H4 (cell line): ENCODE data around the gene RNF112. TPM values are rescaled to one million over a fixed set of nuclear protein-coding genes. Genes with fewer than 3 reads are reported as not detected.
"Not testable (repeated sequence)": the region's sequence is repeated elsewhere in the genome, so short reads cannot be mapped to it uniquely, and the experiment has no call there.

Experiments
- DNase-seq: peaks from one replicate; pipeline ENCODE4 v3.0.0-alpha.2; 2015; ENCODE audit warnings: low spot score
- total RNA-seq: library from RNA; depleted of rRNA; stranded (reverse); fragments of >200 nt; shearing (Covaris generic); gene quantifications from 2 replicates; pipeline ENCODE4 v1.2.3, GENCODE V29; 2014

The RNF112 gene
- total RNA-seq, 1 experiment from 2014 or later = 0.15 TPM

- DNase-seq = no peak
Observed at GRCh38 chr17:19414396-19415280, 3.6 kb downstream of the RNF112 start.

DNA sequence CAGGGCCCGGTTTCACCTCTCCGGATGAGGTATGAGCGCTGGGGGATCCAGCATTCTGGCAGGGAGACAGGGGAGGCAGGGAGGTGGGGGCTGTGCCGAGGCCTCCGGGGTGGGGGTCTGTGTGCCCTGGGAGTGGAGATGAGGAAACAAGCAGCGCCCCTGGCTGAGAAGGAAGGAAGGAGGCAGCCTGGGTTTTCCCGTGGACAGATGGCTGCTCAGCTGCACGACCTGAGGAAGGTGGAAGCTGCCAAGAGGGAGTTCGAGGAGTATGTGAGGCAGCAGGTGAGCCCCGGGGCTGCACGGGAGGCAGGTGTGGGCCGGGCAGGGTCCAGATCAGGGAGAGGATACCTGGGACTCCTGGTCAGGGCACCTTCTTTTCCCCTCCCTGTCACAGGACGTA lies 4.3 kb downstream of the RNF112 start:
- DNase-seq = no peak

GRCh38 chr17:19415806-19416775 lies 5.1 kb downstream of the RNF112 start:
- no peak for DNase-seq

GRCh38 chr17:19417611-19418010 lies 6.6 kb downstream of the RNF112 start:
- DNase-seq = no peak

DNA sequence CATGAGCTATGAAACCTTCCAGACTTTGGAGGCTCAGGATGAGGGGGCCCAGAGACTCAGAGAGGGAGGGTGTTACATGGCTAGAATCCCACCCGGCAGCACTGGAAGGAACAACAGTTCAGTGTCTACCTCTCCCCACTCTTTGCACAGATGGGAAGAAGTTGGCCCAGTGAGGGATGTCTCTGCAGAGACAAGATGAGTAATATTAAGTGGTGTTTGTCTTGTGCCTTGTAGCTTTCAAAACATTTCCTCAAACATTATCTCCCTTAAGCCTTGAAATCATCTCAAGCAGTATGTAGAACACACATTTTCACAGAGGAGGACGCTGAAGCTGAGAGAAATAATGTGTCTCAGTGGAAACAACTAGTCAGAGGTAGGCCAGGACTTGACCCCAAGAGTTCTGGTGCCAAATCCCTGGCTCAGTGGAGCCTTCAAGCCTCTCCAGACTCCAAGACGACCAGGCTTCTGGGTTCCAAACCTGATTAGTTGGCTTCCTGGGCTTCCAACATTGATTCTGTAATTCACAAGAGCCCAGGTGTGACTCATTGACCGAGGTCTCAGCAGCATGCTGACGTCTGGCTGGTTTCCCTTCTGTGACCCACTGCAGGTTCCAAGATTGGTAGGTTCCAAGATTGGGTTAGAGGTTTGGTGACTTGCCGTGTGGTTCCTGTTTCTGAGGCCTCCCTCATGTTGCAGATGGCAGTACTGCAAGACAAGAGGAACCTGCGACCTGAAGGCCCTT lies 7.4 kb downstream of the RNF112 start:
- no peak for DNase-seq

DNA sequence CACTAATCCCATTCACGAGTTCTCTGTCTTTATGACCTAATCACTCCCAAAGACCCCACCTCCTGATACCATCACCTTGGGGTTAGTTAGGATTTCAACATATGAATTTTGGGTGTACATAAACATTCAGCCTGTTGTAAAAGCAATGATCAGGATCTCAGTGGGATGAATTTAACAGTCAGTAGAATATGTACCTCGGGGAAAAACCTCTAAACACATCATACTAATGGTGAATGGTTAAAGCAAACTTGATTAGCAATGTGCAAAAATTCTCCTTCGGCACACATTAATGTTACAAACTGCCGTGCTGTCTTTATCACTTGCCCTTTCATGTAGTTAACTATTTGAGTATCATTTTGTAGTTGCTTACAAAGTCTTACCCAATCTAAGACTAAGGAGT lies 10.2 kb downstream of the RNF112 start:
- DNase-seq = no peak

- DNase-seq = no peak
Observed at GRCh38 chr17:19421926-19422325, 10.9 kb downstream of the RNF112 start.

DNA sequence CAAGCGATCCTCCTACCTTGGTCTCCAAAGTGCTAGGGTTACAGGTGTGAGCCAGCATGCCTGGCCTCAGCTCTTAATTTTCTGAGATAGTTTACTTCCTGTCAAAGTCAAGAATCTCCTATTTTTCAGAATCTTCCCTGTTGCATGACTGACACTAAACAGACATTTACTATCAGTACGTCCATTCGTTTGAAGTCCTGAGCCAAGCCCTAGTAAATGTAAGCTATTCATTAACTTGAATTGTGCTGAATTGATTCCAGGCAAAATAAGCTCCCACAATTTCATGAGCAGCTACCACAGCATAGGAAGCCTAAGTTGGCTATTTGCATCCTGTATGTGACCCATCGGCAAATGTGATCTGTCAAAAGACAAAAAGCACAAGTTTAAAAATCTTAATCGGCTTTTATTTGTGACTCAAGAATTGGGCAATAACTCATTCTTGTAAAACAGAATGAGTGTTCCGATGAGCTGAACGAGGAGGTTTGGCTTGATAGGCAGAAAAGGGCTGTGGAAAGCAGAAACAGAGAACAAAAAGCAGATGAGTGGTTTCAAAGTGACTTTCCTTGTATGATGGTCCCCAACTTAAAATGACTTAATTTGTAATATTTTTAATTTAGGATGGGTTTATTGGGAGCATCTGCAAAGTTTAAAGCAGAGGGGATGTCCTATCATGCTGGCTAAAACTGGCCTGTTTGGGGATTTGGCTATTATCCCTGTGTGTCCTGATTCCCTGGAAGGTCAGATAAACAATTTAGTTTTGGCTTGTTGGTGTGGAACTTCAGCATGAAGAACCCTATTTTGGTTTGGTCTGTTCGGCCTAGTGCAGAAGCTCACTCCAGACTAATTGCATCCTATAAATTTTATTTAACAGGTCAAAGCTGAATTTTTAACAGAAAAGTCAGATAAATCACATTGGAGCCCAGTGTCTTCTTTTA lies 14.2 kb downstream of the RNF112 start:
- no peak for DNase-seq

DNA sequence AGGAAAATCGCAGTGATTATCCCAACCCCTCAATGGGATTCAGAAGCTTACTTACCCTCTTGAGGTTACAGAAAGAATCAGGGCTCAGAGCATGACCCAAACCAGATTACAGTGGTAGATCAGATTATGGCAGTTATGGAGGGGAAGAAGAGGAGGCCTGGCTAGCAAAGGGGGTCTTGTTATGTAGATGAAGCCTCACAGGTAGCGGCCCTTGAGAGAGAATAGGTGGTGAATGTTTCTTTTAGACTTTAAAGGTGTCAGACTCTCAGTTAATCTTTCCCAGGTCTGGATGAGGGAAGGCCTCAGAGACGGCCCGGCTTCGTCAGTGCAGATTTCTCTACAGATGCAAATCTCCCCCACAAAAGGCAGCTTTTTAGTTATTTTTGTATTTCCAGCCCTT lies 15.6 kb downstream of the RNF112 start:
- no peak for DNase-seq

GRCh38 chr17:19431691-19432090 lies 20.7 kb downstream of the RNF112 start:
- no peak for DNase-seq

- DNase-seq = no peak
Observed at GRCh38 chr17:19433255-19433654, 22.2 kb downstream of the RNF112 start.

GRCh38 chr17:19433727-19434340 lies 22.8 kb downstream of the RNF112 start:
- no peak for DNase-seq

DNA sequence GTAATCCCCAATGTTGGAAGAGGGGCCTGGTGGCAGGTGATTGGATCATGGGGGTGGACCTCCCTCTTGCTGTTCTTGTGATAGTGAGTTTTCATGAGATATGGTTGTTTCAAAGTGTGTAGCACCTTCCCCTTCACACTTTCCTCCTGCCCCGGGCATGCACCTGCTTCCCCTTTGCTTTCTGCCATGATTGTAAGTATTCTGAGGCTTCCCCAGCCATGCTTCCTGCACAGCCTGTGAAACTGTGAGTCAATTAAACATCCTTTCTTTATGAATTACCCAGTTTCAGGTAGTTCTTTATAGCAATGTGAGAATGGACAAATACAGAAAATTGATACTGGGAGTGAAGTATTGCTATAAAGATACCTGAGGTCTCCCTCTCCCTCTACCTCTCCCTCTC lies 29.4 kb downstream of the RNF112 start:
- DNase-seq = no peak

- not testable (repeated sequence) for DNase-seq
Observed at GRCh38 chr17:19441288-19441687, 30.3 kb downstream of the RNF112 start.

GRCh38 chr17:19442731-19443130 lies 31.7 kb downstream of the RNF112 start:
- DNase-seq = no peak

- no peak for DNase-seq
Observed at GRCh38 chr17:19443148-19443547, 32.1 kb downstream of the RNF112 start.

DNA sequence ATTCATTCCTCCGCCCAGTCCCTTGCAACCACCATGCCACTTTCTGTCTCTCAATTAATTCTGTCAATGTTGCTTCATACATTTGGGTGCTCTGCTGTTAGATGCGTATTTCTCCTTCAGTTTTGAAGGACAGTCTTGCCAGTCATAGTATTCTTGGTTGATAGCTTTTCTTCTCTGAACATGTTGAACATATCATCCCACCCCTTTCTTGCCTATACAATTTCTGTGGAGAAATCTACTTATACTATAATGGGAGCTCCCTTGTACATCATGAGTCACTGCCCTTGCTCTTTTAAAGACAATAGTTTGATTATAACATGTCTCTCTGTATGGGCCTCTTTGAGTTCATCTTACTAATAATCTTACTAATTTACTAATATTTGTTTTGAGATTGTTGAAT lies 34.1 kb downstream of the RNF112 start:
- no peak for DNase-seq

DNA sequence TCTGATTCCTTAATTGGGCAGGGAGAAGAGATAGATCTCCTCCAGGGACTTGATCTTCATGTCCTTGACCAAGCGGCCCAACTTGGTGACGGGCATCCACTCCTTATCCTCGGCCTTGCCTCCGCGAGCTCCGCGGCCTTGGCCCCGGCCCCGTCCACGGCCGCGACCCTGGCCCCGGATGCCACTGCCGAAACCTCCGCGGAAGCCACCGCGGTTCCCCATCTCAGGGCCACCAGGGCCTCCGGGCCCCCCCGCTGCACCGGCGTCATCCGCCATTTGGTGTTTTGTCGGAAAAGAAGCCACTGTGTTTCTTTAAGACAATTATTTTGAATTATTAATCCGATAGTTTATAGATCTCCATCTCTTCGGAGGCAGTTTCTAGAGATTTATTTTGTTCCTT lies 35.5 kb downstream of the RNF112 start:
- DNase-seq = not testable (repeated sequence)

DNA sequence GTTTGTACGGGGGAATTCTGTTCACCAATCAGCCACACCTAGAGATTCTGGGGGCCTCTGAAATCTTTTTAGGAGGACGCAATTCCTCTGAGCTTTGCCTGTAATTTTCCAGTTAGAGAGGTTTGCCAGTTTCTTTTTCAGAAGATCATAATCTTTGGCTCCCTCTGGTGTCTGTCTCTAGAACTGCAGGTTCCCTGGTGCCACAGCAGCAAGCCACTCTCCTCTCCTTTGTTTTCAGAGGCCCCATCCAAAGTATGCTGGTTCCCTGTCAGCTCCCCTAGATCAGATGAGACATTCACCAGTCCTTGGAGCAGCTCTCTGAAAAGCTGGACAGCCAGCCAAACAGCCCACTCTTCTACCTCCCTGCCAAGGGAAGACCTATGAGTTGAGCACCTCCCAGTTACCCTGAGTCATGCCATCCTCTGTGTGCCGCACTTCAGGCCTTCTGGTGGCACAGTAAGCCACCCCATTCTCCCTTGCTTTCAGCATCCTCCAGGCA lies 36.1 kb downstream of the RNF112 start:
- peak; percentile 60 for DNase-seq
